Stimulated activated CD8-positive, alpha-beta memory T cell treated with anti-CD3 and anti-CD28 coated beads, Interleukin-4, amount 100 ng/mL, for 24 hours (primary cell): Measurements from ENCODE around the gene UTP14C.
"Not testable (repeated sequence)": the region's sequence is repeated elsewhere in the genome, so short reads cannot be mapped to it uniquely, and the experiment has no call there.

Experiments
- DNase-seq: peaks from one replicate; pipeline ENCODE4 v3.0.0-alpha.2; 2020; ENCODE audit warnings: low read depth

UTP14C gene

DNA sequence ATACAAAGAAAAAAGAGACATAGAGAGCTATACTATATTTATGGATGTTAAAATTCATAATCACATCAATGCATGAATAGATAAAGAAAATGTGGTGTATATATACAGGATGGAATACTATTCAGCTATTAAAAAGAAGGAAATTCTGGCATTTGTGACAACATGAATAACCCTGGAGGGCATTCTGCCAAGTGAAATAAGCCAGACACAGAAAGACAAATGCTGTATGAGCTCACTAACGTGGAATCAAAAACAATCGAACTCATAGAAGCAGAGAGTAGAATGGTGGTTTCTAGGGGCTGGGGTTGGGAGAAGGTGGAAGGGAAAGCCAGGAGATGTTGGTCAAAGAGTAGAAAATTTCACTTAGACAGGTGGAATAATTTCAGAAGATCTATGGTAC lies 24.0 kb downstream of the UTP14C start:
- no peak for DNase-seq

- DNase-seq = no peak
Measured at GRCh38 chr13:52051400-52051799, 26.9 kb downstream of the UTP14C start.

DNA sequence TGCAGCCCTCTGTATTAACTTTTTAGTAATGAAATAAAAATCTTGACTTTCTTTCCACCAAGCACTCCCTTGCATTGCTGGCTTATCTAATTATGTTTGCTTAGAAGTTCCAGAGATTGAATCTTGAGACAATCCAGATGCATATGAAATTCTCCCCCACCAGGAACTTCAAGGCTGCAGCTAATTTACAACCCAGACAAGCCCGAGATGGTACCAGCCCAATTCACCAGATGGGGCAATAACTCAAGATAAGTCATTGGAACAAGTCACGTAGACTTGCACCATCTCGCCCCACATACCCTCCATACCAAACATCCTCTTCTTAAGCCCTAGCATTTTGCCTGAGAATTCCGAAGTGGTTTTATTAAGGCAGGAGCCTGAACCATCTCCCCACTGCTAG lies 29.0 kb downstream of the UTP14C start:
- no peak for DNase-seq

DNA sequence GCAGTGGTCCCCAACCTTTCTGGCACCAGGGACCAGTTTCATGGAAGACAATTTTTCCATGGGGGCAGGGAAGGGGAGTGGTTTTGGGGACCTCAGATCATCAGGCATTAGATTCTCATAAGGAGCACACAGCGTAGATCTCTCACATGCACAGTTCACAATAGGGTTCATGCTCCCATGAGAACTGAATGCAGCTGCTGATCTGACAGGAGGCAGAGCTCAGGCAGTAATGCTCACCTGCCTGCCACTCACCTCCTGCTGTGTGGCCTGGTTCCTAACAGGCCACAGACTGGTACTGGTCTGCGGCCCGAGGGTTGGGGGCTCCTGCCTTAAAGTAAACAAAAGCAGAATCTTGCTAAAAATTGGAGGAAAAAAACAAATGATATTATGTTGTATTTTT lies 36.6 kb downstream of the UTP14C start:
- DNase-seq = not testable (repeated sequence)

GRCh38 chr13:52061587-52061986 lies 37.1 kb downstream of the UTP14C start:
- DNase-seq = no peak

- no peak for DNase-seq
Measured at GRCh38 chr13:52067237-52067636, 42.7 kb downstream of the UTP14C start.

GRCh38 chr13:52070929-52071523 lies 46.5 kb downstream of the UTP14C start:
- DNase-seq = no peak
